MM.1S (cell line): ENCODE results near the gene NUP214.

Source experiments
- DNase-seq: peaks from one replicate; pipeline ENCODE4 v3.0.0-alpha.2; 2015
- H2AFZ ChIP-seq: fragments of 300-600 bp; sonication (generic); 2 replicates; pipeline ENCODE4 v1.6.0; 2016; ENCODE audit warnings: antibody characterized with exemption, low read length
- H3F3A ChIP-seq: fragments of 300-600 bp; sonication (generic); 2 replicates; pipeline ENCODE4 v1.6.1; 2016; ENCODE audit warnings: mild to moderate bottlenecking, antibody characterized with exemption, low read length, moderate library complexity, mixed read lengths; ENCODE audit not compliant: insufficient read depth
- H3K27ac ChIP-seq: fragments of 300-600 bp; sonication (generic); 2 replicates; pipeline ENCODE4 v1.5.1; 2016; ENCODE audit warnings: mild to moderate bottlenecking, low read length
- H3K27me3 ChIP-seq: fragments of 300-600 bp; sonication (generic); replicated peaks from 2 replicates; pipeline ENCODE4 v1.6.0; 2016; ENCODE audit warnings: low read length; ENCODE audit not compliant: insufficient read depth
- H3K36me3 ChIP-seq: fragments of 300-600 bp; sonication (generic); replicated peaks from 2 replicates; pipeline ENCODE4 v1.6.1; 2016; ENCODE audit warnings: mild to moderate bottlenecking, low read length, mixed read lengths; ENCODE audit not compliant: insufficient read depth
- H3K4me1 ChIP-seq: fragments of 300-600 bp; sonication (generic); 2 replicates; pipeline ENCODE4 v1.6.1; 2016; ENCODE audit warnings: low read length, mixed read lengths
- H3K4me2 ChIP-seq: fragments of 300-600 bp; sonication (generic); 2 replicates; pipeline ENCODE4 v1.6.0; 2016; ENCODE audit warnings: low read depth, low read length
- H3K4me3 ChIP-seq: fragments of 300-600 bp; sonication (generic); 2 replicates; pipeline ENCODE4 v1.5.1; 2016; ENCODE audit warnings: low read length, mixed read lengths
- H3K79me2 ChIP-seq: fragments of 300-600 bp; sonication (generic); 2 replicates; pipeline ENCODE4 v1.6.1; 2016; ENCODE audit warnings: mixed run types, low read length, mixed read lengths
- H3K9ac ChIP-seq: fragments of 300-600 bp; sonication (generic); 2 replicates; pipeline ENCODE4 v1.6.1; 2016; ENCODE audit warnings: low read length, mixed read lengths
- H3K9me2 ChIP-seq: fragments of 300-600 bp; sonication (generic); replicated peaks from 2 replicates; pipeline ENCODE4 v1.6.1; 2016; ENCODE audit warnings: mild to moderate bottlenecking, low read length, mixed read lengths; ENCODE audit not compliant: insufficient read depth
- H3K9me3 ChIP-seq: fragments of 300-600 bp; sonication (generic); replicated peaks from 2 replicates; pipeline ENCODE4 v1.6.1; 2016; ENCODE audit warnings: mild to moderate bottlenecking, low read length, mixed read lengths; ENCODE audit not compliant: insufficient read depth
- H4K20me1 ChIP-seq: fragments of 300-600 bp; sonication (generic); 2 replicates; pipeline ENCODE4 v1.6.1; 2016; ENCODE audit warnings: mild to moderate bottlenecking, low read length, moderate library complexity, mixed read lengths; ENCODE audit not compliant: insufficient read depth
- CTCF ChIP-seq: fragments of 300-600 bp; sonication (generic); IDR thresholded peaks from 2 replicates; pipeline ENCODE4 v1.5.1; 2016; ENCODE audit warnings: antibody characterized with exemption, low read length, mixed read lengths
- EZH2 ChIP-seq: fragments of 300-600 bp; sonication (generic); optimal IDR thresholded peaks from 2 replicates; pipeline ENCODE3; 2017; ENCODE audit warnings: low read depth, mild to moderate bottlenecking, antibody characterized with exemption, low read length, mixed read lengths
- EZH2phosphoT487 ChIP-seq: fragments of 300-600 bp; sonication (generic); IDR thresholded peaks from 2 replicates; pipeline ENCODE4 v1.6.1; 2018; ENCODE audit warnings: antibody characterized with exemption, low read length

Gene NUP214

GRCh38 chr9:131277287-131277909 is 152.0 kb downstream of the NUP214 start:
- TF ChIP-seq CTCF = no peak
- no peak for TF ChIP-seq EZH2
- no peak for TF ChIP-seq EZH2phosphoT487
- H3K27ac ChIP-seq = no peak overlapping the region
- peaks cover 34% of the 10 kb centered on the region for H3F3A ChIP-seq
- peaks cover 11% of the 10 kb centered on the region; the same call in 1 of the 2 replicates for H3K4me1 ChIP-seq
- H3K4me3 ChIP-seq = peak overlapping the region; percentile 66
- no peaks in the 10 kb centered on the region for H4K20me1 ChIP-seq
- no peaks in the 10 kb centered on the region for H3K36me3 ChIP-seq
- peaks cover 41% of the 10 kb centered on the region for H3K79me2 ChIP-seq
- peak overlapping the region; percentile 73 for H3K4me2 ChIP-seq
- H3K9me2 ChIP-seq = no peaks in the 10 kb centered on the region
- H3K27me3 ChIP-seq = peaks cover 24% of the 10 kb centered on the region
- peak; percentile 10 for DNase-seq
- no peaks in the 10 kb centered on the region for H3K9me3 ChIP-seq
- H3K9ac ChIP-seq = peak overlapping the region; percentile 37; the same call in 1 of the 2 replicates
- H2AFZ ChIP-seq = 0 out of 2 replicates have a peak overlapping the region, but pooled peaks have one; percentile 39

- peak; percentile 81 for DNase-seq
- Histone ChIP-seq H3K79me2 (peaks cover 34% of the 10 kb centered on the region), H4K20me1 (no peaks in the 10 kb centered on the region), H3K9me3 (no peaks in the 10 kb centered on the region), H2AFZ (0 out of 2 replicates have a peak overlapping the region, but pooled peaks have one; percentile 13), H3K4me3 (no peak overlapping the region), H3K27me3 (peaks cover 27% of the 10 kb centered on the region), H3K36me3 (no peaks in the 10 kb centered on the region), H3F3A (peaks cover 34% of the 10 kb centered on the region), H3K4me2 (peak overlapping the region; percentile 73; the same call in 1 of the 2 replicates), H3K4me1 (peaks cover 9% of the 10 kb centered on the region; the same call in 1 of the 2 replicates), H3K27ac (no peak overlapping the region), H3K9me2 (no peaks in the 10 kb centered on the region), H3K9ac (no peak overlapping the region)
- no peak for TF ChIP-seq CTCF
- no peak for TF ChIP-seq EZH2
- no peak for TF ChIP-seq EZH2phosphoT487
These were observed 152.7 kb downstream of the NUP214 start for GRCh38 chr9:131277910-131278701.

GRCh38 chr9:131278702-131279111 is 153.3 kb downstream of the NUP214 start:
- peaks cover 34% of the 10 kb centered on the region for H3F3A ChIP-seq
- H3K4me2 ChIP-seq = no peak overlapping the region
- H3K9ac ChIP-seq = no peak overlapping the region
- H3K36me3 ChIP-seq = no peaks in the 10 kb centered on the region
- TF ChIP-seq EZH2 (no peak), CTCF (no peak), EZH2phosphoT487 (no peak)
- no peak overlapping the region for H2AFZ ChIP-seq
- no peak overlapping the region for H3K27ac ChIP-seq
- no peaks in the 10 kb centered on the region for H3K9me2 ChIP-seq
- H3K79me2 ChIP-seq = peaks cover 28% of the 10 kb centered on the region
- no peak for DNase-seq
- peaks cover 27% of the 10 kb centered on the region for H3K27me3 ChIP-seq
- no peaks in the 10 kb centered on the region for H4K20me1 ChIP-seq
- H3K9me3 ChIP-seq = no peaks in the 10 kb centered on the region
- H3K4me3 ChIP-seq = no peak overlapping the region
- H3K4me1 ChIP-seq = peaks cover 6% of the 10 kb centered on the region; the same call in 1 of the 2 replicates
